GOT3 (cell line): ENCODE data around the gene CWC22.
"Not testable (repeated sequence)": the region's sequence is repeated elsewhere in the genome, so short reads cannot be mapped to it uniquely, and the experiment has no call there.

Source experiments
- DNase-seq: peaks from one replicate; lab custom pipeline; 2025; ENCODE audit warnings: mixed read lengths; lab: John Stamatoyannopoulos, UW

CWC22 gene

DNA sequence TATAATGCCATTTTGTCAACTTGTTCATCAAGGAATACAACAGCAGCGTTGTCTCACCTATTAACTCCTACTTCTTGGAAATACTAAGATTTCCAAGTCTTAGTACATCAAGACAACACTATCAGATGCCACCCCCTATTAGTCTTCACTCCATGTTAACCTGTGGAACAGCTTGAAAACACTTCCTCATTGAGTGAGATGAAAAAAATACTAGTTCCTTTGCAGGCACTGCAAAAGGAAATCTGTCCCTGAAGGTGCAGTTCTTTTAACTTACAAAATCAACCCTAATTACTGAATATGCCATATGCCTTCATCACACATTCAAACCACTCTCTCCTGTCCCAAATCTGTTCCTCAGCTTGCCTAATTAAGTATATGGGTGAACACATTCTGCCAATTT is 4.0 kb downstream of the CWC22 start:
- no peak for DNase-seq

DNA sequence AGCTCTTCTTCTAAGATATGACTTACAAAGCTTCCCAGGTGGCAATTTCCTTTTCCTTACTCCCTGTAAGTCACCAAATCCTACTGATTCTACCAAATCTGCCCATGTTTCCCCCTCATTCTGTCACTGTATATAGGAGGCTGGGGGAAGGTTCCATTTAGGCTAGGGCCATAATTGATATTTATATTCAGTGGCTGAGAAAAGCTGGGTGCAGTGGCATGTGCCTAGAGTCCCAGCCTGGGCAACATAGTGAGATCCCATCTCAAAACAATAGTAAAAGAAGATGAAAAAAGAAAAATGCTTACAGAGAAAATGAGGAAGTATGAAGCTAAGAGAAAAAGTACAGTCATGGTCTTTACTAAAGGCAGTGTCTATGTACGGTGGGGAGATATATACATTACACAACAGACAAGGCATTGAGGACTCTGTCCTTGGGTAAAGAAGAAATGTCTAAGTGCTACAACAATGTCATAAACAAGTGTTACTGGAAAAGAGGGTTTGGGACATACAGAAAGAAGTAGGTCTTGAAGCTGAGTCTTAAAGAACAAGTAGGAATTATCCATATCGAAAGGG is 4.8 kb downstream of the CWC22 start:
- no peak for DNase-seq

DNA sequence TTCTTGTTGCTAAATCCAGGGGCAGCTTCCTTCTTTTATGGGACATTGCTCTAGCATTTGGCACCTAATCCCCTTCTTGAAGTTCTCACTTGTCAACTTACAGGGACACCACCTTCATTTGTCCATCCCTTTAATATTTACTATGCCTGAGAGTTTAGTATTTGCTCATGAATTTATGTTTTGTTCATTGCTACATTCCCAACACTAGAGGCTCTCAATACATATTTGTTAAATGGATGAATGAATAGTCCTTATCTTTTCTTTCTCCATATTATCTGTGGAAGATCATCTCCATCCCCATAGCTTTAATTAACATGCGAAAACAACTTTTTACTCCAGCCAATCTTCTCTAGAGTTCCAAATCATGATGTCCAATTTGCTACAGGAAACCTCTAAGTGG is 5.4 kb downstream of the CWC22 start:
- DNase-seq, result no peak

GRCh38 chr2:180000434-180000833 is 6.7 kb downstream of the CWC22 start:
- no peak for DNase-seq

DNA sequence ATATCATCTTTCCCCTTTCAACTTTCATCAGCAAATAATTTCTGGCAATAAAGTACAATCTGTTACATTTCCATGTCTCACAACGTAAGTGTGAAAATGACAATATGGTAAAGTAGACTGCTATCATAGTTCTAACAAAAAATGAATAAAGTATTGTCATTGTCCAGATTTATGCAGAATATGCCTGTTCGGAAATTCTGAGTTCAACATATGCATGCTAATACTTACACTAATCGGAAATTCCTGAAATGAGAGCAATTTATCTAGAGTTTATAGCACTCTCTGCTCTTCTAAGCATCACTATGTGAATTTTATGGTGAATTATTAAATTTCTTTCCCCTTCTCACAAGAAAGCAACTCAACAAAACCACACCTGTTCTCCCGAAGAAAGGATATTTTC is 8.1 kb downstream of the CWC22 start:
- DNase-seq, result no peak

GRCh38 chr2:179995741-179996515 is 11.2 kb downstream of the CWC22 start:
- no peak for DNase-seq

- no peak for DNase-seq
Observed at GRCh38 chr2:179991344-179991743, 15.8 kb downstream of the CWC22 start.

DNA sequence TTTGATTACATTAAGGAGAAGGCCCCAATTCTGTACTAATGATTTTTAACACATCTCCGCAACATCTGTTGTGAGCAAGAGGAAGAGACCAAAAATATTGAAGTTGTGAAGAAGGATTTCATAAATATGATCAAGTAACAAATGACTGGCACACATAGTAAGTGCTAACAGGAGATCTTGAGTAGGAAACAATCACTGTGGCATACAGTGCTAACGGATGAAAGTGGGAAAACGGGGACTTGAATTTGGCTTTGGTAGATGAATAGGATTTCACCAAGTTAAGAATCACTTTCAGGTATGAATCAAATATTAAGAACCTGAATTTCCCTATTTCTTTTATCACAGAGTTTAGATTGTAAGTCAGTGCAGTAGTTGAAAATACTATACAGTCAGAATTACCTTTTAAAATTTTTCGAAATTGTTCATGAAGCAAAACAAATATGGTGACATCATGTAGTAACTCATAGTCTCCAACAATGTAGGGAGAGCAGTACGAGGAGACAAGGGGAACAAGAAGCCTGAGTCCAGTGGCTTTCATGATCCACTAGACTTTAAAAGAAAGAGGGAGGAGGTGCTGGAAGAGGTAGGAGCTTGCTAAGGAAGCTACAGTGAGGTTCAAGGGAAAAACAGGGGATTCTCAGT is 16.3 kb downstream of the CWC22 start:
- no peak for DNase-seq

GRCh38 chr2:179987916-179988315 is 19.2 kb downstream of the CWC22 start:
- DNase-seq, result no peak

DNA sequence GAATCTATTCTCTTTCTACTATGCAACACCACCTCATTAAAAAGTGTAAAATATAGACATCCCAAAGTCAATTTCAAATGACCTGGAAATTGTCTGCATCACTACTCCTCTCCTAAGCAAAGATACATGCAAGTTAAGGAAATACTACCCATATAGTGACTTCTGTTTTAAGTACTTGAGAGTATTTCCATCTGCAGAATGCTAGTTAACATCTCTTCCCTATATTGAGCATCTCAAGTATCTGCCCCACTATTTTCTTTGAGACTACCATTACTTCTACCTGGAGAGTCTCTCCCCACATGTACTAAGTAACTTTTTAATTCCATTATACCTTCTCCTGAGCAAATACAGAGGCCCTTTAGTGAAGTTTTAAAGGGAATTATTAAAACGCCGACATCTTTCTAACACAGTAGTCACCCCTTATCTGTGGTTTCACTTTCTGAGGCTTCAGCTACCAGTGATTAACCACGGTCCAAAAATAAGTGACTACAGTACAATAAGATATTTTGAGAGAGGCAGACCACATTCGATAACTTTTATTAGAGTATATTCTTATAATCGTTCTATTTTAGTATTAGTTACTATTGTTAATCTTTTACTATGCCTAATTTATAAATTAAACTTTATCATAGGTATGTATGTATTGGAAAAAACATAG is 21.8 kb downstream of the CWC22 start:
- no peak for DNase-seq

GRCh38 chr2:179983250-179983932 is 23.7 kb downstream of the CWC22 start:
- no peak for DNase-seq

- DNase-seq, result no peak
Observed at GRCh38 chr2:179981085-179981484, 26.0 kb downstream of the CWC22 start.

GRCh38 chr2:179974761-179975160 is 32.3 kb downstream of the CWC22 start:
- DNase-seq, result no peak

- no peak for DNase-seq
Observed at GRCh38 chr2:179966778-179967394, 40.2 kb downstream of the CWC22 start.

GRCh38 chr2:179965291-179966258 is 41.5 kb downstream of the CWC22 start:
- no peak for DNase-seq

GRCh38 chr2:179963626-179964025 is 43.5 kb downstream of the CWC22 start:
- DNase-seq, result no peak

- DNase-seq, result not testable (repeated sequence)
Observed at GRCh38 chr2:179958251-179958650, 48.8 kb downstream of the CWC22 start.

DNA sequence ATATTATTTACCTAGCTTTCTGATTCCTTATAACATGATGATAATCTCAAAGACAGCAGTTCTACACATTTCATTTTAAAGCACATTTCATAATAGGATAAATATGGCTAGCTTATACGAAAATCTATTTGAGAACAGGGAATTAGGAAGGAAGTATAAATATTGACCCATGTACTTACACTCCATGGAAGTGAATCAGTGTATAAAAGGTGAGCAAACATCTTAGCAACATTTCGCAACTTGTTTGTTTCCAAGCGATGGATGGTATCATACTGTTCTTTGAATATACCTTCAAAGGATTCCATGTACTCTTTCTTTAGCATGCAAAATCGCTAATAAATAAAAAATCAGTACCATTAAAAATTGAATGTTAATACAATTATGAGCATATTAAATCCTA is 53.1 kb downstream of the CWC22 start:
- DNase-seq, result no peak

DNA sequence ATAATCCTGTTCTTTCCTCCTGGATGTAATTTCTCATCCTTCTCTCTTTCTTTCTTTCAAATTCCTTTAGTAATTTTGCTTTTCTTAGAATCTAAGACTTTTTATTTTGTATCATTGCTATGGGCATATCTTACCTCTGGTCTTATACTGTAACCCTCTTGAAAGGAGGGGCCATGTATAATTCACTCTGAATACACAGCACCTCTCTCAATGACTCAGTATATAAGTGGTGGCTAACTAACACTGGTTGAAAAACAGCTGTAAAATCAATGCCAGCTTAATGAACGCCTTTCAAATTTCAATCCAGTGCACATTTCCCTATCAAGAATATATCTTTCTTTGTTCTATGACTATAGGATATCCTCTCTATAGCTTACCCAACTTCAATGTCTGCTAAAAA is 53.7 kb downstream of the CWC22 start:
- no peak for DNase-seq

DNA sequence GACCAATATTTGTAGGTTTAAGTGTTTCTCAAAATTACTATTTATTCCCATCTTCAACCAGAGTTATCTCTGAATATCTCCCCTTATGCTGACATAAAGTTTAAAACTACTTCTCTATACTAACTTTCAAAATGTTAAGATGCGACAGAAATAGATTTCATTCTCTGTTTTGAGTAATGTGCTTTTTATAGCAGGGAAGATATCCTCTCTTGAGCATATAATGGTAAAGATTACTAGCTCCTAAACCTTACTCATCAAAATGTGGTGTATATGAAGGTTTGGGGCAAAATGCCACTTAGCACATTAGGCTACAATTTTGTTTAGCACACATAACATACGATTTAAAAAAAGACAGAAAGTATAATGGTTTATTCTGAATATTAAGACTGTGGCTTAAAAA is 54.4 kb downstream of the CWC22 start:
- no peak for DNase-seq

DNA sequence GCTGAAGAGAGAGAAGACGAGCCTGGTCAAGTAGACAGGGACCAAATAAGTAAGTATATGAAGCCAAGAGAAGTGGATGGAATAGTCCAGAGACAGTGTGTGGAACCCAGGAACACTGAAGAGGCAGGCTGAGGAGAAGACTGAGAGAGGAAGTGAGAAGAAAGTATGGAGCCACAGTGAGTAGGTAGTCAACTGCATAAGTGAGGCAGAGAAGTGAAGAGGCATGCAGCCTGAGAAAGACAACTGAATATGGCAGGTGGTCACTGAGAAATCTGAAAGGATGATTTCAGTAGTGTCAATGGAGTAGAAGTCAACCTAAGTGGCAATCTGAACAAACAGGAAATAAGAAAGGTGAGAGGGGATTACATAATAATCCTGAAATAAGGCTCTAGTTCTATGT is 55.4 kb downstream of the CWC22 start:
- DNase-seq, result no peak
